VCaP (cell line): ENCODE results near the gene NHSL2.

Source experiments
- H3K27ac ChIP-seq: fragments of 450-650 bp; 2 replicates; pipeline ENCODE4 v1.5.1; 2017
- CTCF ChIP-seq: fragments of 450-650 bp; conservative IDR thresholded peaks from 2 replicates; pipeline ENCODE4 v1.5.1; 2017; ENCODE audit warnings: mild to moderate bottlenecking, moderate library complexity

Gene NHSL2

GRCh38 chrX:71998836-71999509 is 88.3 kb downstream of the NHSL2 start:
- H3K27ac ChIP-seq = no peak overlapping the region
- TF ChIP-seq CTCF = peak; percentile 76

- no peak overlapping the region for H3K27ac ChIP-seq
- no peak for TF ChIP-seq CTCF
These were observed 88.9 kb downstream of the NHSL2 start for GRCh38 chrX:71999535-71999934.

- H3K27ac ChIP-seq = no peak overlapping the region
- TF ChIP-seq CTCF = no peak
These were observed 90.8 kb downstream of the NHSL2 start for GRCh38 chrX:72001471-72001870.

GRCh38 chrX:72001906-72002305 is 91.3 kb downstream of the NHSL2 start:
- no peak for TF ChIP-seq CTCF
- H3K27ac ChIP-seq = no peak overlapping the region

GRCh38 chrX:72002875-72003274 is 92.2 kb downstream of the NHSL2 start:
- no peak for TF ChIP-seq CTCF
- no peak overlapping the region for H3K27ac ChIP-seq

- peak; percentile 42; the same call in 1 of the 2 replicates for TF ChIP-seq CTCF
- no peak overlapping the region for H3K27ac ChIP-seq
These were observed 93.4 kb downstream of the NHSL2 start for GRCh38 chrX:72003811-72004750.

GRCh38 chrX:72005046-72005445 is 94.4 kb downstream of the NHSL2 start:
- no peak for TF ChIP-seq CTCF
- no peak overlapping the region for H3K27ac ChIP-seq
